ENCODE measurements around the gene IGSF3.

DNA sequence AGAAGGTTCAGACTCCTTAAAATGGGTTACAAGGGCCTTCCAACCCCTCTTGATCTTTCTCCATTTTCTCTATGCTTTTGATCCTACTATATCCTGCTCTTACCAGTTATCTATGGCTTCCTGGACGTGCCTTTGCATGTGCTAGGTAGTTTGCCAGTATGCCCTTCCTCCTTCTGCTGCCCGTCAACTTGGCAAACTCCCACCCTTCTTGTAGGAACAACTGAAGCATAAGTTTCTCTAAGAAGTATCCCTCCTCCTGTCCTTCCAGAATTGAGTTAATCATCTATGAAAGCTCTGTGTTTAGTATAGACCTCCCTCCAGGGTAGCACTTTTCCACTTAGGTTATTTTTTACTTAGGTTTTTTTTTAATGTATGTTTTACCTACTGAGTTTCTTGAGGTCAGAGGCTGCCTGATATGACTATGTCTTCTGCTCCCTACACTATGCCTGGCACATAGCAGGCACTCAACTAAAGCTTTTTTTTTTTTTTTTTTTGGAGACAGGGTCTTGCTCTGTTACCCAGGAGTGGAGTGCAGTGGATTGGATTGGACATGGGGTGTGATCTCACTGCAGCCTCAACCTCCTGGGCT lies 10.0 kb upstream of the IGSF3 start:
- TF ChIP-seq, protein P1, sequence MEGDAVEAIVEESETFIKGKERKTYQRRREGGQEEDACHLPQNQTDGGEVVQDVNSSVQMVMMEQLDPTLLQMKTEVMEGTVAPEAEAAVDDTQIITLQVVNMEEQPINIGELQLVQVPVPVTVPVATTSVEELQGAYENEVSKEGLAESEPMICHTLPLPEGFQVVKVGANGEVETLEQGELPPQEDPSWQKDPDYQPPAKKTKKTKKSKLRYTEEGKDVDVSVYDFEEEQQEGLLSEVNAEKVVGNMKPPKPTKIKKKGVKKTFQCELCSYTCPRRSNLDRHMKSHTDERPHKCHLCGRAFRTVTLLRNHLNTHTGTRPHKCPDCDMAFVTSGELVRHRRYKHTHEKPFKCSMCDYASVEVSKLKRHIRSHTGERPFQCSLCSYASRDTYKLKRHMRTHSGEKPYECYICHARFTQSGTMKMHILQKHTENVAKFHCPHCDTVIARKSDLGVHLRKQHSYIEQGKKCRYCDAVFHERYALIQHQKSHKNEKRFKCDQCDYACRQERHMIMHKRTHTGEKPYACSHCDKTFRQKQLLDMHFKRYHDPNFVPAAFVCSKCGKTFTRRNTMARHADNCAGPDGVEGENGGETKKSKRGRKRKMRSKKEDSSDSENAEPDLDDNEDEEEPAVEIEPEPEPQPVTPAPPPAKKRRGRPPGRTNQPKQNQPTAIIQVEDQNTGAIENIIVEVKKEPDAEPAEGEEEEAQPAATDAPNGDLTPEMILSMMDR (IDR thresholded peaks at IDR 0.05 in 8 of 11, conservative IDR thresholded peaks at IDR 0.05 in 3 of 11) = no peak
- TF ChIP-seq POLR2A (IDR thresholded peaks at IDR 0.05) = no peak
- TF ChIP-seq POLR2AphosphoS5 (IDR thresholded peaks at IDR 0.05) = no peak
